Prostate gland (tissue), 2 donors: ENCODE results near the gene SIKE1.

Experiments used
- CTCF ChIP-seq, 4 experiments: fragments of 200-600 bp in 2 of 4; fragments of 450-650 bp in 2 of 4; sonication (generic) in 2 of 4; IDR thresholded peaks; 1 replicate in 3 of 4; 2 replicates in 1 of 4; pipeline ENCODE4 v1.5.1; 2016 to 2019; ENCODE audit warnings: antibody characterized with exemption in 4 of 4, mild to moderate bottlenecking in 2 of 4, moderate library complexity in 2 of 4
- POLR2A ChIP-seq: fragments of 450-650 bp; IDR thresholded peaks from one replicate; pipeline ENCODE4 v1.6.1; 2016; ENCODE audit warnings: antibody characterized with exemption, mild to moderate bottlenecking
- POLR2AphosphoS5 ChIP-seq: sonication (generic); formaldehyde crosslinking; IDR thresholded peaks from one replicate; pipeline ENCODE4 v1.6.1; 2017; ENCODE audit warnings: antibody characterized with exemption

GRCh38 chr1:114755006-114755931 is 25.2 kb downstream of the SIKE1 start:
- TF ChIP-seq CTCF (IDR thresholded peaks at IDR 0.05) (no peak), POLR2AphosphoS5 (no peak), POLR2A (no peak)
